Measurements from ENCODE around the gene CNGB1.
A peak's percentile ranks its signal among the peaks of the same experiment; 100 is the strongest.
"Not testable (repeated sequence)": the region's sequence is repeated elsewhere in the genome, so short reads cannot be mapped to it uniquely, and the experiment has no call there.

The CNGB1 gene

GRCh38 chr16:57947261-57947660, 23.7 kb downstream of the CNGB1 start:
- no peak overlapping the region for H3K4me3 ChIP-seq (ENCODE audit: low read depth, low read length)
- no peak for DNase-seq (ENCODE audit: low read depth)
- no peak for TF ChIP-seq CTCF (conservative IDR thresholded peaks at IDR 0.05; ENCODE audit: low read depth, low read length)

- no peak for TF ChIP-seq CTCF (conservative IDR thresholded peaks at IDR 0.05; ENCODE audit: low read depth, low read length)
- no peak overlapping the region for H3K4me3 ChIP-seq (ENCODE audit: low read depth, low read length)
- DNase-seq (ENCODE audit: low read depth) = no peak
Measured at GRCh38 chr16:57946181-57946801, 24.6 kb downstream of the CNGB1 start.

DNA sequence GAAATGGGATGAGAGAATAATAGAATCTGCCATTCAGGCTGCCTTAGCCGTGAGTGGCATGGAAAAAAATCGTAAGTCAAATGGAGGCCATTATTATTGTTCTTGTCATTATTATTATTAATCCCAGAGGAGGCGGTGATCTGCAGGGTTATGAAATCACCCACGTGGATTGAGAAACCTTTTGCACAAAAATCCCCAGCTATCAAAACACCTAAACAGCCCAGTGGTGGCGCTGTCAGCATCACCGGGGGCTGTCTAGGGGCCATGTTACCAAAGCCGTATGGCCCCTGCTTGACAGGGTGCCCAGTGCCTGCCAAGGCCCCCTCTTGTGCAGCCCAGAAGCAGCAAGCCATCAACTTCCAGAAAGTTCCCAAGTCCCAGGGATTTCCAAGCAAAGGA, 25.2 kb downstream of the CNGB1 start:
- peak; percentile 48 for DNase-seq (ENCODE audit: low read depth)
- TF ChIP-seq CTCF (conservative IDR thresholded peaks at IDR 0.05; ENCODE audit: low read depth, low read length) = peak; percentile 62
- H3K4me3 ChIP-seq (ENCODE audit: low read depth, low read length) = no peak overlapping the region

GRCh38 chr16:57944970-57945739, 25.8 kb downstream of the CNGB1 start:
- no peak for TF ChIP-seq CTCF (conservative IDR thresholded peaks at IDR 0.05; ENCODE audit: low read depth, low read length)
- no peak overlapping the region for H3K4me3 ChIP-seq (ENCODE audit: low read depth, low read length)
- no peak for DNase-seq (ENCODE audit: low read depth)

- not testable (repeated sequence) for H3K4me3 ChIP-seq (ENCODE audit: low read depth, low read length); DNase-seq (ENCODE audit: low read depth)
Measured at GRCh38 chr16:57943381-57943780, 27.5 kb downstream of the CNGB1 start.

- H3K4me3 ChIP-seq (ENCODE audit: low read depth, low read length); DNase-seq (ENCODE audit: low read depth): not testable (repeated sequence)
Measured at GRCh38 chr16:57941901-57942300, 29.0 kb downstream of the CNGB1 start.

GRCh38 chr16:57941016-57941664, 29.8 kb downstream of the CNGB1 start:
- H3K4me3 ChIP-seq (ENCODE audit: low read depth, low read length) = no peak overlapping the region
- no peak for DNase-seq (ENCODE audit: low read depth)
- no peak for TF ChIP-seq CTCF (conservative IDR thresholded peaks at IDR 0.05; ENCODE audit: low read depth, low read length)

Data from choroid plexus epithelial cell (primary cell).